ENCODE measurements around the gene LILRB1.

DNA sequence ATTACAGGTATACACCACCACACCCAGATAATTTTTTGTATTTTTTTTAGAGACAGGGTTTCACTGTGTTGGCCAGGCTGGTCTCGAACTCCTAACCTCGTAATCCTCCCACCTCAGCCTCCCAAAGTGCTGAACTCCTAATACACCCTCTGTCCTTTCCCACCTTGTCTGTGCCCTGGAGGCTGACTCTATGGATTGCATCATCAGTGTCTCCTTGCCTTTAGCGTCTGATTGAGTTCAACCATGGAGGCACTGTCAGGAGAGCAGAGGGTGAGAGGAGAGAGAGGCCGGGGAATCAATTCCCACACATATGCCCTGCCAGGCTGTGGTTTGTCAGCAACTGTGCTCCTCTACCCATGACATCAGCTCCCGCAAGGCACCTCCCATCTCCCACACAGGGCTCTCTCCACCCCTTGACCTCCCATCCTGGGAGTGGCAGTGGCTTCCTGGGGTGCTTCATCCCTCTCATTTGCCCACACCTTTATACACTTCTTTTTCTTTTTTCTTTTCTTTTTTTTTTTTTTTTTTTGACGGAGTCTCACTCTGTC, 19.9 kb downstream of the LILRB1 start:
- TF ChIP-seq POLR2A (IDR thresholded peaks at IDR 0.05) (no peak), EP300 (IDR thresholded peaks at IDR 0.05) (no peak), POLR2AphosphoS5 (IDR thresholded peaks at IDR 0.05) (no peak)
- TF ChIP-seq, protein P1, sequence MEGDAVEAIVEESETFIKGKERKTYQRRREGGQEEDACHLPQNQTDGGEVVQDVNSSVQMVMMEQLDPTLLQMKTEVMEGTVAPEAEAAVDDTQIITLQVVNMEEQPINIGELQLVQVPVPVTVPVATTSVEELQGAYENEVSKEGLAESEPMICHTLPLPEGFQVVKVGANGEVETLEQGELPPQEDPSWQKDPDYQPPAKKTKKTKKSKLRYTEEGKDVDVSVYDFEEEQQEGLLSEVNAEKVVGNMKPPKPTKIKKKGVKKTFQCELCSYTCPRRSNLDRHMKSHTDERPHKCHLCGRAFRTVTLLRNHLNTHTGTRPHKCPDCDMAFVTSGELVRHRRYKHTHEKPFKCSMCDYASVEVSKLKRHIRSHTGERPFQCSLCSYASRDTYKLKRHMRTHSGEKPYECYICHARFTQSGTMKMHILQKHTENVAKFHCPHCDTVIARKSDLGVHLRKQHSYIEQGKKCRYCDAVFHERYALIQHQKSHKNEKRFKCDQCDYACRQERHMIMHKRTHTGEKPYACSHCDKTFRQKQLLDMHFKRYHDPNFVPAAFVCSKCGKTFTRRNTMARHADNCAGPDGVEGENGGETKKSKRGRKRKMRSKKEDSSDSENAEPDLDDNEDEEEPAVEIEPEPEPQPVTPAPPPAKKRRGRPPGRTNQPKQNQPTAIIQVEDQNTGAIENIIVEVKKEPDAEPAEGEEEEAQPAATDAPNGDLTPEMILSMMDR (IDR thresholded peaks at IDR 0.05) = no peak

All from gastroesophageal sphincter (tissue), 3 donors.